ENCODE results near the gene NDRG3. TPM values are rescaled to one million over a fixed set of nuclear protein-coding genes. Genes with fewer than 3 reads are reported as not detected.
"Not testable (repeated sequence)": the region's sequence is repeated elsewhere in the genome, so short reads cannot be mapped to it uniquely, and the experiment has no call there.

The NDRG3 gene
- polyA plus RNA-seq, 1 of the 3 experiments (the other 2 are of a cell fraction), result 20.5 TPM

GRCh38 chr20:36703530-36703929 is 42.4 kb downstream of the NDRG3 start:
- no peaks in the 10 kb centered on the region for H3K9me2 ChIP-seq
- no peaks in the 10 kb centered on the region for H3K79me2 ChIP-seq (ENCODE audit: insufficient read depth)
- H3K9me3 ChIP-seq, result no peaks in the 10 kb centered on the region
- ChIA-PET POLR2A (no interaction called here), CTCF (no interaction called here)
- H3K9ac ChIP-seq, result no peak overlapping the region
- TF ChIP-seq MAX (IDR thresholded peaks at IDR 0.05; ENCODE audit: low read depth) (no peak), POLR2AphosphoS5 (IDR thresholded peaks at IDR 0.05; ENCODE audit: low read depth, low read length) (no peak), USF2 (IDR thresholded peaks at IDR 0.05; ENCODE audit: borderline replicate concordance, low read depth, low read length) (no peak), RAD21 (IDR thresholded peaks at IDR 0.05; ENCODE audit: low read length) (no peak), CHD2 (IDR thresholded peaks at IDR 0.05; ENCODE audit: low read length, partially characterized antibody) (no peak)
- H2AFZ ChIP-seq (ENCODE audit: low read depth), result no peak overlapping the region
- no peak overlapping the region for H3K4me3 ChIP-seq (ENCODE audit: low read depth in 2 of 2, low read length in 1 of 2)
- 97% methylated on average over 4 of the region's 4 CpGs for WGBS (ENCODE audit: low lambda C conversion rate)
- no peaks in the 10 kb centered on the region for H3K4me1 ChIP-seq (ENCODE audit: control insufficient read depth in 1 of 2, insufficient read depth in 2 of 2, low read depth in 1 of 2, low read length in 1 of 2)
- H3K36me3 ChIP-seq (replicated peaks in 1 of 2; ENCODE audit: control insufficient read depth in 1 of 2, insufficient read depth in 2 of 2, low read length in 1 of 2), result no peaks in the 10 kb centered on the region
- no peaks in the 10 kb centered on the region for H3K27me3 ChIP-seq (ENCODE audit: insufficient read depth)
- H4K20me1 ChIP-seq (ENCODE audit: insufficient read depth), result no peaks in the 10 kb centered on the region
- no peak for DNase-seq
- no peak overlapping the region for H3K4me2 ChIP-seq
- no peak overlapping the region for H3K27ac ChIP-seq (ENCODE audit: low read depth in 2 of 2, low read length in 1 of 2)
- no peaks in the 10 kb centered on the region for H3F3A ChIP-seq (replicated peaks; ENCODE audit: insufficient read depth)

- Histone ChIP-seq H3K9me2 (no peaks in the 10 kb centered on the region), H3K4me1 (ENCODE audit: control insufficient read depth in 1 of 2, insufficient read depth in 2 of 2, low read depth in 1 of 2, low read length in 1 of 2) (no peaks in the 10 kb centered on the region), H3K79me2 (ENCODE audit: insufficient read depth) (no peaks in the 10 kb centered on the region), H3K9ac (no peak overlapping the region), H3F3A (replicated peaks; ENCODE audit: insufficient read depth) (no peaks in the 10 kb centered on the region), H3K27ac (ENCODE audit: low read depth in 2 of 2, low read length in 1 of 2) (no peak overlapping the region), H4K20me1 (ENCODE audit: insufficient read depth) (no peaks in the 10 kb centered on the region), H3K36me3 (replicated peaks in 1 of 2; ENCODE audit: control insufficient read depth in 1 of 2, insufficient read depth in 2 of 2, low read length in 1 of 2) (no peaks in the 10 kb centered on the region), H3K27me3 (ENCODE audit: insufficient read depth) (no peaks in the 10 kb centered on the region), H3K4me2 (no peak overlapping the region), H2AFZ (ENCODE audit: low read depth) (no peak overlapping the region), H3K9me3 (no peaks in the 10 kb centered on the region), H3K4me3 (ENCODE audit: low read depth in 2 of 2, low read length in 1 of 2) (no peak overlapping the region)
- no peak for TF ChIP-seq FOSL2 (IDR thresholded peaks at IDR 0.05; ENCODE audit: borderline replicate concordance, low read depth)
- TF ChIP-seq SMC3 (IDR thresholded peaks at IDR 0.05; ENCODE audit: low read depth, low read length), result no peak
- TF ChIP-seq NFIC (IDR thresholded peaks at IDR 0.05; ENCODE audit: borderline replicate concordance), result no peak
- no peak for TF ChIP-seq TCF12 (IDR thresholded peaks at IDR 0.05)
- no peak for TF ChIP-seq TEAD4 (IDR thresholded peaks at IDR 0.05; ENCODE audit: borderline replicate concordance, insufficient read depth)
- TF ChIP-seq MXI1 (IDR thresholded peaks at IDR 0.05; ENCODE audit: low read depth, low read length), result no peak
- no peak for TF ChIP-seq RFX5 (IDR thresholded peaks at IDR 0.05; ENCODE audit: low read length)
- no peak for TF ChIP-seq CHD2 (IDR thresholded peaks at IDR 0.05; ENCODE audit: low read length, partially characterized antibody)
- TF ChIP-seq POLR2AphosphoS5 (IDR thresholded peaks at IDR 0.05; ENCODE audit: low read depth, low read length), result no peak
- TF ChIP-seq EP300 (IDR thresholded peaks at IDR 0.05; ENCODE audit: borderline replicate concordance in 1 of 2, low read depth in 1 of 2, low read length in 1 of 2), result no peak
- no peak for TF ChIP-seq NRF1 (IDR thresholded peaks at IDR 0.05; ENCODE audit: low read depth, low read length)
- no peak for DNase-seq
- 87% methylated on average over 3 of the region's 3 CpGs for WGBS (ENCODE audit: low lambda C conversion rate)
- ChIA-PET POLR2A (interaction anchor here (0.9 kb wide), 1 partner anchor 46 kb away, joined by 3 read pairs; no protein-coding TSS in a partner anchor), CTCF (interaction anchor here (0.8 to 1.2 kb wide), 2 partner anchors 55 to 95 kb away, joined by 3 read pairs; no protein-coding TSS in a partner anchor)
These were observed 45.5 kb downstream of the NDRG3 start for GRCh38 chr20:36700438-36700837.

GRCh38 chr20:36695467-36695866 is 50.4 kb downstream of the NDRG3 start:
- H3K4me1 ChIP-seq (ENCODE audit: control insufficient read depth in 1 of 2, insufficient read depth in 2 of 2, low read depth in 1 of 2, low read length in 1 of 2); H3K9ac ChIP-seq; H2AFZ ChIP-seq (ENCODE audit: low read depth); POLR2A ChIA-PET; H3K4me3 ChIP-seq (ENCODE audit: low read depth in 2 of 2, low read length in 1 of 2); H3K9me3 ChIP-seq; H3K36me3 ChIP-seq (replicated peaks in 1 of 2; ENCODE audit: control insufficient read depth in 1 of 2, insufficient read depth in 2 of 2, low read length in 1 of 2); H3K9me2 ChIP-seq; H3F3A ChIP-seq (replicated peaks; ENCODE audit: insufficient read depth); H3K27me3 ChIP-seq (ENCODE audit: insufficient read depth); H3K4me2 ChIP-seq; H3K79me2 ChIP-seq (ENCODE audit: insufficient read depth); H3K27ac ChIP-seq (ENCODE audit: low read depth in 2 of 2, low read length in 1 of 2); DNase-seq; H4K20me1 ChIP-seq (ENCODE audit: insufficient read depth): not testable (repeated sequence)
- CTCF ChIA-PET, result interaction anchor here (1.5 kb wide), 1 partner anchor 12 kb away, joined by 3 read pairs; no protein-coding TSS in a partner anchor
- WGBS (ENCODE audit: low lambda C conversion rate), result 93% methylated on average over 8 of the region's 8 CpGs
